Measurements from ENCODE around the gene SPTBN1.

Gene SPTBN1

DNA sequence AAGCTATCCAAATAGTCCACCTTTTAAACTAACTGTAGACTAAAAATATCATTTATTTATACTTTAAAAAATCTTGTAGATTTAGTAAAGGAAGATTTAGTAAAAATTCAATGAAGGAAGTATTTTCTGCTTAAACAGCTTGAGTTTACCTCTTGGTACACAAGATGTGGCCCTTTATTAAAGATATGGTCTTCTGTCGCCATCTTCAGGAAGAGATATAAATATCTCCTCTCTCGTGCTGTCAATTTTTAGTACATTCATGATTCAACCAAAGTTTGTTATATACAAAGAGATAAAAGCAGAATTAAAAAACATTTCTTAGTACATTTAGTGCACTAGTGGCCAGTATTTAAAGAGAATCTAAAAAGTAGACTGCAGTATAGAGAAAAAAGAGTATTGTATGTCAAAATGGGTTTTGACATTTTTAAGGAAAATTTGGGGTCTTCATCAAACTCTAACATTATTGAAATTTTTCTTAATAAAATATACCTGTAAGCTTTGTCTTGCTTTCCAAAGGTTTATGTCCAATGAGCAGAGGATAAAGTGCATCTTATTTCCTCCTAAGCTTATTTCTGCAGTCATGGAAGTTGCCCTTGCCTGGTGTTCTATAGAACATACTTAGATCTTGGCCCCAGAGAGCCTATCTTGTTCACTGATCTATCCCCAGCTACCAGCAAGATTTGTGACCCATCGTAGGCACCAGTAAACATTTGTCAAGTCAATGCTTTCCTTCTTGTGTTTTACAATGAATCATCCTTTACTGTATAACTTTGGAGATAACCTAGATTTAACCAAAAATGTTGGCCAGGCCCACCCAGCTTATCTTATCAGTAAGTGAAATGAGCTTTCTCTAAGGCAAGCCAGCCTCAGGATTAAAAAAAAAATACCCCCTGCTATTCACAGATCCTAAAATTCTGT, 248.8 kb downstream of the SPTBN1 start:
- DNase-seq (ENCODE audit: low spot score): peak; percentile 67

DNA sequence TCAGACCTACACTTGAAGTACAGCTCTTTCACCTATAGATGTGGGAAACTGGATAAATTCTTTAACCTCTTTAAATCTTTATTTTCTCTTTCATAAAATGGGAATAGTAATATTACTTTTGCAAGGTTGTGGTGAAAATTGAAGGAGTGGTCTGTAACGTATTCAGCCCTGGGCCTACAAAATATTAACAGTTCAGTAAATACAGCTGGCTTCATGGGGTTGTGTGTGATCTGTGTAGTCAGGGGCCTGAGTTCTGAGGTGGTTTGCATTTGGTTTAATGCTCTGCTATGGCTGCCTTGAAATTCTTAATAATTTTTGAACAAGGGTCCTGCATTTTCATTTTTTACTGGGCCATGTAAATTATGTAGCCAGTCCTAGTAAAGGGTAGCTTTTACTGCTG, 250.5 kb downstream of the SPTBN1 start:
- DNase-seq (ENCODE audit: low spot score): no peak

DNA sequence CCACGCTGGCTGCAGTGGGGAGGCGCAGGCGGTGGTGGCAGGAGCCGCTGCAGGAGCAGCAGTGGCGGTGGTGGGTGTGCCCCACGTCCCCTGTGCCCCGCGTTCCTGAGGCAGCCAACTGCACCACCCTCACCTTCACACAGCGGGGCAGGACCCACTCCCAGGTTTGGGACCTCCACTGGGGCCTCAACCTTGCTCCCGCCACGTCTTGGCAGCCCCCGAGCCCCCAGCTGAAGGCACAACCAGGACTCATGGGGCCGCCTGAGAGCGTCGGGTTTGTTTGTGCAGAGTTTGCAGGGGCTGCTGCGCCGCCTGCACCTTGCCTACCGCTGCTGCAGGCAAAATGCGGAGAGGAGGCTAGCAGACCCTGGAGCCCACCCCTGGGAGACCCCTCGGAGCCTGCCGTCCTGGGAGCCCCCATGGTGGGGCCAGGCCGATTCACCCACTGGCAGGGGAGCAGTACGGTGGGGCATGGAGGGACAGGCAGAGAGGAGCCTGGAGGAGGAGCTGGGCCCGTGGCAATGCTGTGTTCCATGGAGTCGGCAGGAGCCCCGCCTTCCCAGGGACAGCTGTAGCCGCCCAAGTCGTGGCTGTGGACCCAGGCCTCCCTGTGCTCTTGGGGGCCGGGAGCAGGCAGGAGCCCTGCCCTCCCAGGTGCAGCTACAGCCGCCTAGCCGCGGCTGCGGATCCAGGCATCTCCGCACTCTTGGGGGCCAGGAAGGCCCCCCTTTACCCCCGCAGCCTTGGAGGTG, 252.6 kb downstream of the SPTBN1 start:
- no peak for DNase-seq (ENCODE audit: low spot score)

DNA sequence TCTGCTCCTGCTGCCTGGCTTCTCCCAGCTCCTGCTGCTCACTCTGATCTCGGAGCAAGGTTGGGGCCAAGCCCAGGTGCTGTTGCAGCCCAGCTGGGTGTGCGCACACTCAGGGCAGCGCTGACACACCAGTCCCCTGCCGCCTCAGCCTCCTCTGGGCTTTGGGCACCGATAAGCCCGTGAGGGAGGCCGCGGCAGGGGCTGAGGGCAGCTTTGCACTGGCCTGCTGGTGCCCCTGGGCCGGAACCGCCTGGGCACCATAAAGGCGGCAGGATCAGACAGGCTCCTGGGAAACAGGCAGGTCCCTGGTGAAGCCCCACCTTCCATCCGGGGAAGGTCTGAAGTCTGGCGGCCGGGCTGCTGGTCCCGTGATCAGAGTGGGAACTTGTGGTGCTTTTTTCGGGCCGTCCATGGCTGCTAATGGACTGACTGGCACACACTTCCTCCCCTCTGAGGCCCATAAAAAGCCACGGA, 253.2 kb downstream of the SPTBN1 start:
- no peak for DNase-seq (ENCODE audit: low spot score)

DNA sequence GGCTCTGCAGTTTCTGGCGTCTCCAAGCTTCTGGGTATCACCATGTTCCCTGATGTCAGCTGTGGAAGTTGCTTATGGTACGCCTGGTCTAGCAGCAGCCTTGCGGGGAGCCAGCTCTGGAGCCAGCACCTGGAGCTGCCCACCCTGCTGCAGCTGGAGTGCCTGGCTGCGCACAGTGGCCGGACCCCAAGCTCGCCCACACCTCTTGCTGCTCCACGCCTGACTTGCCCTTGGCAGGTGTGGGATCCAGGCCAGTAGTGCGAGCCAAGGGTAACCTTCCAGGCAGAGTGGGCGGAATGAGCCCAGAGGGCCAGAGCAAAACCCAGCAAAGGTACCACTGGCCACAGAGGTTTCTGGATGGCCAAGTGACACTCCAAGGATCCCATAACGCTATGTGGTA, 254.1 kb downstream of the SPTBN1 start:
- no peak for DNase-seq (ENCODE audit: low spot score)

DNA sequence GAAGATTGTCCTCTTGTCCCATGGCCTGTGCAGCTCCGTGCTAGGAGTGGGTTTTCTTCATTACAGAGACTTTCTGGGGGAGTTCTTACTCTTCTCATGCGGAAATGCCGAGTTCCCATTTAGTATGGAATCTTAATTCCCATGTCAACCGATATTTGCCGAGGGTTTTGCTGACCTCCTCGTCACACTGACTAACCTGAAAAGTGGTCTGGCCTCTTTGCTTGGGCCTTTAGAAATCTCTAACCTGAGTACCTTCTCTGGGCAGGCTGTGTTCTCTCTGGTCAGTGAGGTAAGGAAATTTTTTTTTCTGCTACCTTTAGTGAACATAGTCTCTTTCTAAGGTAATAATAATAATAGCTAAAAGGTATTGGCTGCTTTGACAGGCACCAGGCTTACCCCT, 256.4 kb downstream of the SPTBN1 start:
- no peak for DNase-seq (ENCODE audit: low spot score)

DNA sequence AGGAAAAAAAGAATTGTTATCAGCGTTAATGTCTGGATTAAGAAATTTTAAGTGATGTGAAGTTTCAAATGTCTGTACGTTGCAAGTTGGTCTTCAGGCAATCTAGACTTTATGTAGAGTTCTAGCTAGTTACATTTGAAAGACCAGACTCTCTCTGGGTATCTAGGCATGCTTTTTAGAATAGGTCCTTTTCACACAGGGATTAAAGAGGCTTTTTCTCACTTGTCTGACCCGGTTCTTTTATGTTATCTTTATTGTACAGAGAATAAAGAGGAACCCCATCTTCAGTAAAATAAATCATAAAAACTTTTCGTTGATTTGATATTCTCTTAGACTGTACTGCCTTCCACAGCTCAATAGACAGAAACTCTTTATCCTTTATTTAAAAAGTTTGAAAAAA, 258.9 kb downstream of the SPTBN1 start:
- no peak for DNase-seq (ENCODE audit: low spot score)

DNA sequence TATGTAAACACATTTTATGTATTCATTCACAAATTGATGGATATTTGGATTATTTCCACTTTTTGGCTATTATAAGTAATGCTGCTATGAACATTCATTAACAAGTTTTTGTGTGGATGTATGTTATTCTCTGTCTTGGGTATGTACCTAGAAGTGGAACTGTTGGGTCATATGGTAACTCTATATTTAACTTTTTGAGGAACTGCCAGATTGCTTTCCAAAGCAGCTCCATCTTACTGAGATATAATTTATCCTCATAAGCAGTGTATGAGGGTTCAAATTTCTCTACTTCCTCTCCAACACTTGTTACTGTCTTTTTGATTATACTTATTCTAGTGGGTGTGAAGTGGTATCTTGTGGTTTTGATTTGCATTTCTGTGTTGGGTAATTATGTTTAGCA, 260.2 kb downstream of the SPTBN1 start:
- DNase-seq (ENCODE audit: low spot score): no peak

DNA sequence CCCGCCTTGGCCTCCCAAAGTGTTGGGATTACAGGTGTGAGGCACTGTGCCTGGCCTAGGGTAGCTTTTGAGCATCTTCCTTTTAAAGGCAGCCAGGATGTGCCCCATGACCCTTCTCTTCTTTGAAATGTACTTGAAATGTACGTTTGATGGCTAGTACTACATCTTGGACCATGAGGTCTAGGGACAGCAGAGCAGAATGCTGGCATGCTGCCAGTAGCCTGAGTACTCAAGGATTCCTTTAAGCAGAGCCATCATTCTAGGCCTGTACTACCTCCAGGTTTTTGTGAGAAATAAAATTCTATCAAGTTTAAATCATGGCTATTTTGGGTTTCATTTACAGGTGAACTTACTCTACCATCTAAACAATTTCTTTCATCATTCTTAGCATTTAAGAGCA, 264.4 kb downstream of the SPTBN1 start:
- DNase-seq (ENCODE audit: low spot score): no peak
